Measurements from ENCODE around the gene DEK.

DNA sequence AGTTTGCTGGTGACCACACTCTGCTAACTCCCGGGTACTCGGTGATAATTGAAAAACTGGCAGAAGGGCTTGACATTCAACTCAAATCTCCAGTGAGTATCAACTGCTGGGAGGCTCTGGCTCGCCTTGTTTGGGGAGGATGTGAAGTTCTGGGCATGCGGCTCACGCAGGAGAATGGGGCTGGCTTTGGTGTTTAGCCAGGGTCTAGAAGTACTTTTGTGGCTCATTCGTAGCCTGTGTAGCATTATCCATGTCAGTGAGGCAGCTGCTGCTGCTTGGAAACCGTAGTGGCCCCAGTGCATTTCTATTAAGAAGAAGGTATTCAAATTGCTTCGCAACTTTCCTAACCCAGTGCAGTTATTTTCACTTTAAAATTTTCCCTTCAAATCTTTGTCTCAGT is 56.9 kb downstream of the DEK start:
- TF ChIP-seq CTCF (IDR thresholded peaks at IDR 0.05; ENCODE audit: low read depth, low read length), result no peak
- TF ChIP-seq POLR2A (IDR thresholded peaks at IDR 0.05; ENCODE audit: extremely low read depth, insufficient read length), result no peak
- no peak for TF ChIP-seq MYC (IDR thresholded peaks at IDR 0.05; ENCODE audit: low read depth, low read length)
- TF ChIP-seq MAX (IDR thresholded peaks at IDR 0.05; ENCODE audit: low read depth, low read length), result no peak
